ENCODE results near the gene MPP1. TPM values are rescaled to one million over a fixed set of nuclear protein-coding genes. Genes with fewer than 3 reads are reported as not detected.

Gene MPP1
- total and polyA plus RNA-seq, 2 of the 8 experiments (the other 6 are each of a cell fraction or from before 2014, with no cell fraction given), result 7.6 to 13.4 TPM

- TF ChIP-seq MAFK (IDR thresholded peaks at IDR 0.05; ENCODE audit: low read depth, low read length) (no peak), RFX5 (IDR thresholded peaks at IDR 0.05; ENCODE audit: borderline replicate concordance, low read depth, low read length) (no peak), SP4 (IDR thresholded peaks at IDR 0.05; ENCODE audit: low read length) (no peak), ASH2L (IDR thresholded peaks at IDR 0.05; ENCODE audit: low read length) (no peak), EZH2 (IDR thresholded peaks at IDR 0.05; ENCODE audit: low read depth, low read length, severe bottlenecking) (no peak)
These were observed 28.5 kb upstream of the MPP1 start (continued) for GRCh38 chrX:154833746-154834274.

Data from H1 (cell line).